ENCODE data around the gene GNPDA2.

Gene GNPDA2

DNA sequence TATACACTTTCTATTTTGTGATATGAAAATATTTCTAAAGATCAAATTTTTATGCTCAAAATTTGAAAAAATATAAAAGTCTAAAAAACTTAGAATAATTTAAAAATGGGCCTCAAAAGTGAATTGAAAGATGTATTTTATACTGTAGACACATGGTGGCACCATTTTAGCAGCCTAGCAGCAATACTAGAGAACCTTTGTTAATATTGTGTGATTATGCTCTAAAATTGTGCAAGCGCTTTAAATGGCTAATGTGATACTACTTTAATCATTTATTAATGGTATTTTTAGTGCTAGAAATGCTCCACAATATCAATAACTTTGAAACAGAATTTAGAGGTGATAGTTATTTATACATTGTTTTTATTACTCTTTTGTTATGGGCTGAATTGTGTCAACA is 51.9 kb downstream of the GNPDA2 start:
- DNase-seq (ENCODE audit: low read depth) = no peak
- no peak overlapping the region for H3K4me3 ChIP-seq (ENCODE audit: low read length)
- TF ChIP-seq, protein P1, sequence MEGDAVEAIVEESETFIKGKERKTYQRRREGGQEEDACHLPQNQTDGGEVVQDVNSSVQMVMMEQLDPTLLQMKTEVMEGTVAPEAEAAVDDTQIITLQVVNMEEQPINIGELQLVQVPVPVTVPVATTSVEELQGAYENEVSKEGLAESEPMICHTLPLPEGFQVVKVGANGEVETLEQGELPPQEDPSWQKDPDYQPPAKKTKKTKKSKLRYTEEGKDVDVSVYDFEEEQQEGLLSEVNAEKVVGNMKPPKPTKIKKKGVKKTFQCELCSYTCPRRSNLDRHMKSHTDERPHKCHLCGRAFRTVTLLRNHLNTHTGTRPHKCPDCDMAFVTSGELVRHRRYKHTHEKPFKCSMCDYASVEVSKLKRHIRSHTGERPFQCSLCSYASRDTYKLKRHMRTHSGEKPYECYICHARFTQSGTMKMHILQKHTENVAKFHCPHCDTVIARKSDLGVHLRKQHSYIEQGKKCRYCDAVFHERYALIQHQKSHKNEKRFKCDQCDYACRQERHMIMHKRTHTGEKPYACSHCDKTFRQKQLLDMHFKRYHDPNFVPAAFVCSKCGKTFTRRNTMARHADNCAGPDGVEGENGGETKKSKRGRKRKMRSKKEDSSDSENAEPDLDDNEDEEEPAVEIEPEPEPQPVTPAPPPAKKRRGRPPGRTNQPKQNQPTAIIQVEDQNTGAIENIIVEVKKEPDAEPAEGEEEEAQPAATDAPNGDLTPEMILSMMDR (IDR thresholded peaks at IDR 0.05; ENCODE audit: insufficient read depth, low read depth, low read length, missing control alignments) = no peak

DNA sequence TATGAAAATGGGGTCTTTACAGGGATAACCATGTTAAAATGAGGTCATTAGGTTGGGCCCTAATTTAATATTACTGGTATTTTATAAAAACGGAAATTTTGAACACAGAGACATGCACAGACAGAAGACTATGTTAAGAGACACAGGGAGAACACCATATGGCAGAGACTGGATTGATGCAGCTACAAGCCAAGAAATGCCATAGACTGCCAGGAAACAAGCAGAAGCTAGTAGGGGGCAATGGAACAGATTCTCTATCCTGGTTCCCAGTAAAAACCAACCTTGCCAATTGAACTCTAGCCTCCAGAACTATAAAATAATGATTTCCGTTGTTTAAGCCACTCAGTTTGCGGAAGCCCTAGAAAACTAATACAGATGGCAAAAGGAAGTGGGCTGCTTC is 54.7 kb downstream of the GNPDA2 start:
- H3K4me3 ChIP-seq (ENCODE audit: low read length) = no peak overlapping the region
- TF ChIP-seq, protein P1 (IDR thresholded peaks at IDR 0.05; ENCODE audit: insufficient read depth, low read depth, low read length, missing control alignments) = no peak
- no peak for DNase-seq (ENCODE audit: low read depth)

DNA sequence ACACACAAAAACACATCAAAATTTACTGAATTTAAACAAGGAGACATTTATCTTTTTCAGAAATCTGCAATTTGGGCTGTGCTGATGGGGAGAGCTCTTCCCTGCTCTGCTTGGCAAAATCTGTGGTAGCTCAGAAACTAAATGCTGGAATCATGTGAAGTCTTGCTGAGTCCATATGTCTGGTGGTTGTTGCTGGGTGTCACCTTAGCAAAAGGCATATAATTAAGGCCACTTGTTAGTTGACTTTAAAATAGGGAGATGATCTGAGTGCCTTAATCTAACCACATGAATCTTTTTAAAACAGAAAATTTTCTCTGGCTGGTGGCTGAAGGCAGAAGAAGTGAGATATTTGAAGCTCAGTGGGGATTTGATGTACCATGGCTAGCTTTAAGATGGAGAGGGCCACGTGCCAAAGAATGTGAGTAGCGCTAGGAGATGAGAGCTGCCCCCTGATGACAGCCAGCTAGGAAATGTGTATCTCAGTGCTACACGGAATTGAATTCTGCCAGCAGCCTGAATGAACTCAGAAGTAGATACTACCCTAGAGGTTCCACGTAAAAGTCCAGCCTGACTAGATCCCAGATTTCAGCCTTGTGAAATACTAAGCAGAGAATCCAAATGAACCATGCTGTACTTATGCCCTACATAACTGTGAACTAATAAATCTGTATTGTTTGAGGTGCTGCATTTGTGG is 55.7 kb downstream of the GNPDA2 start:
- TF ChIP-seq, protein P1 (IDR thresholded peaks at IDR 0.05; ENCODE audit: insufficient read depth, low read depth, low read length, missing control alignments) = no peak
- no peak overlapping the region for H3K4me3 ChIP-seq (ENCODE audit: low read length)
- DNase-seq (ENCODE audit: low read depth) = no peak

DNA sequence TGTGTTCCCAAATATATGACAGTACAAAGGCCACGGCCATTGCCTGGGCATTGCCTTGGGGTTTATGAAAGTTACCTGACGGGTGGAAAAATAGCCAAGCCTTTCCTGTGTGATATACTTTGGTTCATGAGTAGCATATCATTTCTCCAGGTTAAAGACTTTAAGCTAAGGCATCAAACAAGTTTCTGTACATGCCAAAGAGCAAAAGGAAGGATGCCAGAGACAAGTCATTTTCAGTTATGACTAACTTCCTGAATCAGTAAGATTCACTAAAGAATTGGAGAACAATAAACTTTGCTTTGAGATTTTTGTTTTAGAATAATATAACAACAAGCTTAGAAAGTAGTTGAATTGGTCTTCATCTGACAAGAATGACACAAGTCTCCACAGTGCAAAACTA is 57.8 kb downstream of the GNPDA2 start:
- DNase-seq (ENCODE audit: low read depth) = no peak
- TF ChIP-seq, protein P1 (IDR thresholded peaks at IDR 0.05; ENCODE audit: insufficient read depth, low read depth, low read length, missing control alignments) = no peak
- no peak overlapping the region for H3K4me3 ChIP-seq (ENCODE audit: low read length)

DNA sequence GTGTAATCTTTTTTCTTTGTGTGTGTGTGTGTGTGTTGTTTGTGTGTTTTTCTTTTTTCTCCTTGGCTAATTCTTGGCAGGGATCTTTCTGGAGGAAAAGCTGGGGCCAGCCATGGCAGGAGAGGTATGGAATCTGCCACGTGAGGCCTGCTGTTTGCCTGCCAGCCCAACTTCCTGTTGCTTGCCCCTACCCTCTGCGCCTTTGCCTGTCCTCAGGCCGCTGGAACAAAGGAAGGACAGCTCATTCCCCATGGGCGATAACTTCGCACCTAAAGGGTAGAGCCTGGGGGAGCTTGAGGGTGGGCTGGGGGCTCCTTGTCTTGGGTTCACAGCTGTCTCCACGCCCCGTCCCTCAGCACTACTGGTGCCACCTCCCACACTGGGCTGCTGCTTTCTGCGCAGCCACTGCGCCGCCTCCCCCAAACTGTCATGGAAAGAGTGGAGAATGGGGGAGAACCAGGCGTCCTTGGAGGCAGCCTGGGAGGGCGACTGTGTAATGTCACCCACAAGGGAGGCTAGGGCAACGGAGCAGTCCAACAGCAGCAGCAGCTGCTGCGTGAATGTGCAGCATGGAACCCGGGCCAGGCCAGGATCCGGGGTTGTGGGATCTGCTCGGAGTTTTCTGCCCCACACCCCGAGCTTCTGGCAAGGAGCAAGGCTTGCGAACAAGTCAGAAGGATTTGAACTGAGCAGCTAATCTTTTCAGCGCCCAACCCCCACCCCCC is 62.7 kb downstream of the GNPDA2 start:
- TF ChIP-seq, protein P1 (IDR thresholded peaks at IDR 0.05; ENCODE audit: insufficient read depth, low read depth, low read length, missing control alignments) = no peak
- no peak overlapping the region for H3K4me3 ChIP-seq (ENCODE audit: low read length)
- DNase-seq (ENCODE audit: low read depth) = no peak

DNA sequence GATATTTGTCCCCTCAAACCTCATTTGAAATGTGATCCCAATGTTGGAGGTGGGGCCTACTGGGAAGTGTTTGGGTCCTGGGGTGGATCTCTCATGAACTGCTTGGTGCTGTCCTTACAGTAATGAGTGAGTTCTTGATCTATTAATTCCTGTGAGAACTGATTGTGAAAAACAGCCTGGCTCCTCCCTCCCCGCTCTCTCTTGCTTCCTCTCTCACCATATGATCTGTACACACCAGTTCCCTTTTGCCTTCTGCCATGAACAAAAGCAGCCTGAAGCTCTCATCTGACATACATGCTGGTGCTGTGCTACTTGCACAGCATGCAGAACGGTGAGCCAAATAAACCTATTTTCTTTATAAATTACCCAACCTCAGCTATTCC is 63.7 kb downstream of the GNPDA2 start:
- no peak overlapping the region for H3K4me3 ChIP-seq (ENCODE audit: low read length)
- TF ChIP-seq, protein P1 (IDR thresholded peaks at IDR 0.05; ENCODE audit: insufficient read depth, low read depth, low read length, missing control alignments) = no peak
- DNase-seq (ENCODE audit: low read depth) = no peak
